ENCODE data around the gene ZNF254. TPM values are rescaled to one million over a fixed set of nuclear protein-coding genes. Genes with fewer than 3 reads are reported as not detected.
"Not testable (repeated sequence)": the region's sequence is repeated elsewhere in the genome, so short reads cannot be mapped to it uniquely, and the experiment has no call there.

Gene ZNF254
- 12.4 and 16.7 TPM in 2 replicates for total RNA-seq (2014; rRNA removed; shearing (Covaris generic))

GRCh38 chr19:24086974-24087595 lies at the start of gene ZNF254:
ZNF254 (plus strand) TSS chr19:24087187; CDS start chr19:24087308, 121 bp downstream.
- no peaks in the 10 kb centered on the region for H3K9me3 ChIP-seq (replicated peaks)
- peak within 1 kb of the TSS; percentile 62 for H3K4me3 ChIP-seq
- peak within 1 kb of the TSS; percentile 95 for H3K27ac ChIP-seq
- H3K36me3 ChIP-seq, result peaks cover 27% of the 10 kb centered on the region
- no peaks in the 10 kb centered on the region for H3K4me1 ChIP-seq (replicated peaks)
- peak; percentile 92 to 96 for DNase-seq (ENCODE audit: low read depth in 1 of 2, low spot score in 2 of 2)
- no peaks in the 10 kb centered on the region for H3K27me3 ChIP-seq (replicated peaks)

GRCh38 chr19:24040621-24041020 lies 46.4 kb upstream of the ZNF254 start:
- no peaks in the 10 kb centered on the region for H3K27me3 ChIP-seq (replicated peaks)
- peaks cover 70% of the 10 kb centered on the region for H3K36me3 ChIP-seq
- H3K9me3 ChIP-seq (replicated peaks), result no peaks in the 10 kb centered on the region
- H3K4me3 ChIP-seq, result no peak overlapping the region
- H3K4me1 ChIP-seq (replicated peaks), result no peaks in the 10 kb centered on the region; the same call in 1 of the 2 replicates
- DNase-seq (ENCODE audit: low read depth in 1 of 2, low spot score in 2 of 2), result no peak
- no peak overlapping the region for H3K27ac ChIP-seq

GRCh38 chr19:24041326-24041725 lies 45.7 kb upstream of the ZNF254 start:
- H3K36me3 ChIP-seq, result peaks cover 64% of the 10 kb centered on the region
- not testable (repeated sequence) for DNase-seq (ENCODE audit: low read depth in 1 of 2, low spot score in 2 of 2); H3K4me1 ChIP-seq (replicated peaks); H3K27me3 ChIP-seq (replicated peaks); H3K4me3 ChIP-seq; H3K9me3 ChIP-seq (replicated peaks); H3K27ac ChIP-seq

- H3K9me3 ChIP-seq (replicated peaks), result no peaks in the 10 kb centered on the region
- no peak overlapping the region for H3K27ac ChIP-seq
- H3K4me3 ChIP-seq, result no peak overlapping the region
- peaks cover 59% of the 10 kb centered on the region for H3K36me3 ChIP-seq
- no peak for DNase-seq (ENCODE audit: low read depth in 1 of 2, low spot score in 2 of 2)
- H3K27me3 ChIP-seq (replicated peaks), result no peaks in the 10 kb centered on the region
- H3K4me1 ChIP-seq (replicated peaks), result no peaks in the 10 kb centered on the region
These were observed 40.4 kb upstream of the ZNF254 start for GRCh38 chr19:24046550-24046949.

GRCh38 chr19:24048261-24048660 lies 38.7 kb upstream of the ZNF254 start:
- H3K9me3 ChIP-seq (replicated peaks), result no peaks in the 10 kb centered on the region
- H3K4me3 ChIP-seq, result no peak overlapping the region
- DNase-seq (ENCODE audit: low read depth in 1 of 2, low spot score in 2 of 2), result no peak
- H3K4me1 ChIP-seq (replicated peaks), result peaks cover under 1% of the 10 kb centered on the region
- H3K27ac ChIP-seq, result no peak overlapping the region
- peaks cover 60% of the 10 kb centered on the region for H3K36me3 ChIP-seq
- H3K27me3 ChIP-seq (replicated peaks), result no peaks in the 10 kb centered on the region

- DNase-seq (ENCODE audit: low read depth in 1 of 2, low spot score in 2 of 2), result no peak
- Histone ChIP-seq H3K27ac (no peak overlapping the region), H3K36me3 (peaks cover 65% of the 10 kb centered on the region)
These were observed 37.5 kb upstream of the ZNF254 start for GRCh38 chr19:24049537-24049936.

GRCh38 chr19:24051516-24051915 lies 35.5 kb upstream of the ZNF254 start:
- no peak for DNase-seq (ENCODE audit: low read depth in 1 of 2, low spot score in 2 of 2)
- Histone ChIP-seq H3K4me1 (replicated peaks) (peaks cover 17% of the 10 kb centered on the region), H3K9me3 (replicated peaks) (no peaks in the 10 kb centered on the region), H3K27me3 (replicated peaks) (no peaks in the 10 kb centered on the region), H3K36me3 (peaks cover 71% of the 10 kb centered on the region), H3K27ac (no peak overlapping the region), H3K4me3 (no peak overlapping the region)

More at GRCh38 chr19:24049537-24049936, 37.5 kb upstream of the ZNF254 start:
- H3K4me3 ChIP-seq, result no peak overlapping the region
- no peaks in the 10 kb centered on the region for H3K27me3 ChIP-seq (replicated peaks)
- H3K4me1 ChIP-seq (replicated peaks), result peaks cover 13% of the 10 kb centered on the region
- H3K9me3 ChIP-seq (replicated peaks), result no peaks in the 10 kb centered on the region

- no peak for DNase-seq (ENCODE audit: low read depth in 1 of 2, low spot score in 2 of 2)
- Histone ChIP-seq H3K4me1 (replicated peaks) (peaks cover 17% of the 10 kb centered on the region), H3K9me3 (replicated peaks) (no peaks in the 10 kb centered on the region), H3K36me3 (peaks cover 74% of the 10 kb centered on the region), H3K27me3 (replicated peaks) (no peaks in the 10 kb centered on the region), H3K27ac (no peak overlapping the region), H3K4me3 (no peak overlapping the region)
These were observed 34.2 kb upstream of the ZNF254 start for GRCh38 chr19:24052811-24053210.

- H3K36me3 ChIP-seq, result peaks cover 71% of the 10 kb centered on the region
- H3K27me3 ChIP-seq (replicated peaks), result no peaks in the 10 kb centered on the region
- H3K27ac ChIP-seq, result no peak overlapping the region
- no peaks in the 10 kb centered on the region for H3K9me3 ChIP-seq (replicated peaks)
- DNase-seq (ENCODE audit: low read depth in 1 of 2, low spot score in 2 of 2), result no peak
- no peak overlapping the region for H3K4me3 ChIP-seq
- peaks cover 17% of the 10 kb centered on the region for H3K4me1 ChIP-seq (replicated peaks)
These were observed 33.4 kb upstream of the ZNF254 start for GRCh38 chr19:24053601-24054000.

- H3K4me1 ChIP-seq (replicated peaks), result peaks cover 17% of the 10 kb centered on the region
- DNase-seq (ENCODE audit: low read depth in 1 of 2, low spot score in 2 of 2), result peak in 1 of 2 experiments; percentile 67
- no peak overlapping the region for H3K4me3 ChIP-seq
- no peaks in the 10 kb centered on the region for H3K9me3 ChIP-seq (replicated peaks)
- no peak overlapping the region for H3K27ac ChIP-seq
- peaks cover 72% of the 10 kb centered on the region for H3K36me3 ChIP-seq
- H3K27me3 ChIP-seq (replicated peaks), result no peaks in the 10 kb centered on the region
These were observed 32.7 kb upstream of the ZNF254 start for GRCh38 chr19:24054044-24054935.

- Histone ChIP-seq H3K27me3 (replicated peaks) (no peaks in the 10 kb centered on the region), H3K9me3 (replicated peaks) (no peaks in the 10 kb centered on the region), H3K27ac (no peak overlapping the region), H3K4me3 (no peak overlapping the region), H3K36me3 (peaks cover 72% of the 10 kb centered on the region), H3K4me1 (replicated peaks) (peaks cover 17% of the 10 kb centered on the region)
- no peak for DNase-seq (ENCODE audit: low read depth in 1 of 2, low spot score in 2 of 2)
These were observed 31.4 kb upstream of the ZNF254 start for GRCh38 chr19:24055548-24055947.

GRCh38 chr19:24057144-24057543 lies 29.8 kb upstream of the ZNF254 start:
- no peak for DNase-seq (ENCODE audit: low read depth in 1 of 2, low spot score in 2 of 2)
- H3K36me3 ChIP-seq, result peaks cover 64% of the 10 kb centered on the region
- H3K4me3 ChIP-seq, result no peak overlapping the region
- H3K9me3 ChIP-seq (replicated peaks), result no peaks in the 10 kb centered on the region
- no peak overlapping the region for H3K27ac ChIP-seq
- H3K27me3 ChIP-seq (replicated peaks), result no peaks in the 10 kb centered on the region
- peaks cover 17% of the 10 kb centered on the region for H3K4me1 ChIP-seq (replicated peaks)

GRCh38 chr19:24059563-24060295 lies 27.3 kb upstream of the ZNF254 start:
- H3K9me3 ChIP-seq (replicated peaks), result no peaks in the 10 kb centered on the region
- no peak for DNase-seq (ENCODE audit: low read depth in 1 of 2, low spot score in 2 of 2)
- H3K4me3 ChIP-seq, result no peak overlapping the region
- H3K27me3 ChIP-seq (replicated peaks), result no peaks in the 10 kb centered on the region
- H3K4me1 ChIP-seq (replicated peaks), result peaks cover 2% of the 10 kb centered on the region
- peaks cover 54% of the 10 kb centered on the region for H3K36me3 ChIP-seq
- H3K27ac ChIP-seq, result no peak overlapping the region
